ENCODE data around the gene PLTP.
"Not testable (repeated sequence)": the region's sequence is repeated elsewhere in the genome, so short reads cannot be mapped to it uniquely, and the experiment has no call there.

Gene PLTP

GRCh38 chr20:45918182-45918737 is 6.3 kb upstream of the PLTP start:
- peaks cover 8% of the 10 kb centered on the region for H3K27me3 Mint-ChIP-seq
- H3K36me3 Mint-ChIP-seq, result no peaks in the 10 kb centered on the region
- no peaks in the 10 kb centered on the region for H3K9me3 Mint-ChIP-seq (ENCODE audit: low read depth)
- H3K4me1 Mint-ChIP-seq (ENCODE audit: low read depth), result no peaks in the 10 kb centered on the region
- H3K27ac Mint-ChIP-seq, result no peak overlapping the region
- no peak overlapping the region for H3K4me3 Mint-ChIP-seq

GRCh38 chr20:45917790-45918141 is 5.8 kb upstream of the PLTP start:
- Mint-ChIP-seq H3K4me3 (no peak overlapping the region), H3K27me3 (peaks cover 8% of the 10 kb centered on the region), H3K36me3 (no peaks in the 10 kb centered on the region), H3K27ac (no peak overlapping the region), H3K9me3 (ENCODE audit: low read depth) (no peaks in the 10 kb centered on the region), H3K4me1 (ENCODE audit: low read depth) (peaks cover 1% of the 10 kb centered on the region)

DNA sequence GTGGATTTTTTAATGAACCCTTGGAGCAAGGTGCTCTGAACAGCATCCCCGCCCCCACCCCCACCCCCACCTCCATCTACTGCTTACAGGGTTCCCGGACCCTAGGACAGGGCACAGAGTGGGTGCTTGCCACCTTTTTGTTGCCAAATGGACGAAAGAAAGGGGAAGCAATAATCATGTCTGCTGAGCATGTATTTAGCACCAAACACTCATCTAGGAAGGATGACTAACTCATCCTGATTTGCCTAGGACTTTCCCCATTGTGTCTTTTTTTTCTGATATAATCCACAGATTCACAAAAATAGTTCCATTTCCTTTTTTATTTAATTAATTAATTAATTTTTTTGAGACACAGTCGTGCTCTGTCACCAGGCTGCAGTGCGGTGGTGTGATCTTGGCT is 1.2 kb upstream of the PLTP start:
- Mint-ChIP-seq H3K4me3 (peak overlapping the region; percentile 40), H3K27me3 (peaks cover 7% of the 10 kb centered on the region), H3K4me1 (ENCODE audit: low read depth) (peaks cover 15% of the 10 kb centered on the region), H3K36me3 (no peaks in the 10 kb centered on the region), H3K9me3 (ENCODE audit: low read depth) (no peaks in the 10 kb centered on the region), H3K27ac (no peak overlapping the region)

DNA sequence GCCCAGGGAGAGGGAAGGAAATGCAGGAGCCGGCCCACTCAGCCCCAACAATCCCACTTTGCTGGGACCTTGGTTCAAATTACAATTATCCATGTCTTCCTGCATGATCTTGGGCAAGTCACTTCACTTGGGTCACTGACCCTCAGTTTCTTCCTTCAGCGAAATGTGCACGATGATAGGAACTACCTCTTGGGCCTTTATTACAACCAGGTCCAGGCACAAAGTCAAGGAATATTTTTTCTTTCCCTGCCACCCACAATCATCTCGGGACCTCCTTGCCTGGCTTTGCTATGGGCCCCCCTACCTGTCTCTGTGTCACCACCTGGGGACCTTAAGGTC is 358 bp upstream of the PLTP start:
- peaks cover 7% of the 10 kb centered on the region for H3K27me3 Mint-ChIP-seq
- no peaks in the 10 kb centered on the region for H3K9me3 Mint-ChIP-seq (ENCODE audit: low read depth)
- H3K27ac Mint-ChIP-seq, result no peak overlapping the region
- H3K36me3 Mint-ChIP-seq, result no peaks in the 10 kb centered on the region
- H3K4me1 Mint-ChIP-seq (ENCODE audit: low read depth), result peaks cover 15% of the 10 kb centered on the region
- H3K4me3 Mint-ChIP-seq, result peak overlapping the region; percentile 63

- H3K27me3 Mint-ChIP-seq, result peaks cover 2% of the 10 kb centered on the region
- peak overlapping the region; percentile 77 for H3K27ac Mint-ChIP-seq
- no peaks in the 10 kb centered on the region for H3K9me3 Mint-ChIP-seq (ENCODE audit: low read depth)
- H3K4me1 Mint-ChIP-seq (ENCODE audit: low read depth), result peaks cover 15% of the 10 kb centered on the region
- no peaks in the 10 kb centered on the region for H3K36me3 Mint-ChIP-seq
- H3K4me3 Mint-ChIP-seq, result peak overlapping the region; percentile 86
Measured at GRCh38 chr20:45910670-45911485, 1.1 kb downstream of the PLTP start.

DNA sequence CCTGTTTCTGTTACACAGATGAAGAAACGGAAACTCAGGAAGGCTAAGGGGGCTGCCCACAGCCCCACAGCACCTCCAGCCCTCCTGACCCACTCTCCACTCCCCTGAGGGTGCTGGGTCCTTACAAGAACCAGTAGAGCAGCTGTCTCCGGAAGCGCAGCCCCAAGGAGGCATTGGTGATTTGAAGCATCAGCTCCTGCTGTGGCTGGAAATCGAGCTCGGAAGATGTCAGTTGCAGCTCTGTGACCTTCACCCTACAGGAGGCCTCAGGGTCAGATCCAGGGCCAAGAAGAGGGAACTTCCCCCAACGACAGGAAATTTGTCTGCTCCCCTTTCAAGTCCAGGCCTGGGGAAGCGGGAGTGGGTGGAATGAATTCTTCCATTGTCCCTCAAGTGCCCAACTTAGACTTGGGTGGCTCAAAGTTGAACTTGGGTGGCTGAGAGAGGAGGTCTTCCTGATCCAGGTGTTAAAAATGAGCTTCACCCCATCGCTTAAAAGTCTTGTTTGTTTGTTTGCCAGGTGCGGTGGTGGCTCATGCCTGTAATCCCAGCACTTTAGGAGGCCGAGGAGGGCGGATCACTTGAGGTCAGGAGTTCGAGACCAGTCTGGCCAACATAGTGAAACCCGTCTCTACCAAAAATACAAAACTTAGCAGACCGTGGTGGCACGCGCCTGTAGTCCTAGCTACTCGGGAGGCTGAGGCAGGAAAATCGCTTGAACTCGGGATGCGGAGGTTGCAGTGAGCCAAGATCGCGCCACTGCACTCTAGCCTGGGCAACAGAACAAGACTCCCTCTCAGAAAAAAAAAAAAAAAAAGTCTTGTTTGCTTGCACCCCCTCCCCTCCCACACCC is 1.9 kb downstream of the PLTP start:
- Mint-ChIP-seq H3K36me3 (no peaks in the 10 kb centered on the region), H3K4me3 (peak overlapping the region; percentile 86), H3K27ac (no peak overlapping the region), H3K4me1 (ENCODE audit: low read depth) (peaks cover 15% of the 10 kb centered on the region), H3K9me3 (ENCODE audit: low read depth) (no peaks in the 10 kb centered on the region), H3K27me3 (peaks cover 2% of the 10 kb centered on the region)

- Mint-ChIP-seq H3K36me3 (no peaks in the 10 kb centered on the region), H3K4me1 (ENCODE audit: low read depth) (peaks cover 15% of the 10 kb centered on the region), H3K9me3 (ENCODE audit: low read depth) (no peaks in the 10 kb centered on the region), H3K27ac (no peak overlapping the region), H3K27me3 (peaks cover 2% of the 10 kb centered on the region), H3K4me3 (no peak overlapping the region)
Measured at GRCh38 chr20:45909336-45909808, 2.6 kb downstream of the PLTP start.

DNA sequence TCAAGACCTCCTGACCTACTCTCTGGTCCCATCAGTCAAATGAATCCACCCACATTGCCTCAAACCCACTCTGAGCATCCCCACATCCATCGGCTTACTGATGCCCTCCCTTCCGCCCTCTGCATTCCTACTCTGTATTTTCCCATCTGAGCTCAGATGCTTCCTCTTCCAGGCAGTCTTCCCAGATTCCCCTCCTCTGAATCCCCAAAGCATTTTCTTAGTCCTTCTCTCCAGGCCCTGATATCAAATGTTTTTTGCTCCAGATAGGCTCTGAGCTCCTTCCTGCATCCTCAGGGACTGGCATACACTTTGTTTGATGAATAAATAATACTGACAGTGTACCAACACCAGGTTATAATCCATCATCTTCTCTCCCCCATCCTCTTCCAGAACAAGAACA is 3.9 kb downstream of the PLTP start:
- Mint-ChIP-seq H3K27me3 (no peaks in the 10 kb centered on the region), H3K27ac (no peak overlapping the region), H3K9me3 (ENCODE audit: low read depth) (no peaks in the 10 kb centered on the region), H3K36me3 (no peaks in the 10 kb centered on the region), H3K4me3 (no peak overlapping the region), H3K4me1 (ENCODE audit: low read depth) (peaks cover 14% of the 10 kb centered on the region)

- H3K36me3 Mint-ChIP-seq, result no peaks in the 10 kb centered on the region
- H3K9me3 Mint-ChIP-seq (ENCODE audit: low read depth), result no peaks in the 10 kb centered on the region
- peaks cover 12% of the 10 kb centered on the region for H3K4me1 Mint-ChIP-seq (ENCODE audit: low read depth)
- H3K27ac Mint-ChIP-seq, result peak overlapping the region; percentile 7
- H3K4me3 Mint-ChIP-seq, result no peak overlapping the region
- H3K27me3 Mint-ChIP-seq, result no peaks in the 10 kb centered on the region
Measured at GRCh38 chr20:45907219-45907948, 4.6 kb downstream of the PLTP start.

- Mint-ChIP-seq H3K36me3 (no peaks in the 10 kb centered on the region), H3K27ac (no peak overlapping the region), H3K9me3 (ENCODE audit: low read depth) (no peaks in the 10 kb centered on the region), H3K4me3 (no peak overlapping the region), H3K27me3 (no peaks in the 10 kb centered on the region), H3K4me1 (ENCODE audit: low read depth) (peaks cover under 1% of the 10 kb centered on the region)
Measured at GRCh38 chr20:45905505-45906079, 6.4 kb downstream of the PLTP start.

DNA sequence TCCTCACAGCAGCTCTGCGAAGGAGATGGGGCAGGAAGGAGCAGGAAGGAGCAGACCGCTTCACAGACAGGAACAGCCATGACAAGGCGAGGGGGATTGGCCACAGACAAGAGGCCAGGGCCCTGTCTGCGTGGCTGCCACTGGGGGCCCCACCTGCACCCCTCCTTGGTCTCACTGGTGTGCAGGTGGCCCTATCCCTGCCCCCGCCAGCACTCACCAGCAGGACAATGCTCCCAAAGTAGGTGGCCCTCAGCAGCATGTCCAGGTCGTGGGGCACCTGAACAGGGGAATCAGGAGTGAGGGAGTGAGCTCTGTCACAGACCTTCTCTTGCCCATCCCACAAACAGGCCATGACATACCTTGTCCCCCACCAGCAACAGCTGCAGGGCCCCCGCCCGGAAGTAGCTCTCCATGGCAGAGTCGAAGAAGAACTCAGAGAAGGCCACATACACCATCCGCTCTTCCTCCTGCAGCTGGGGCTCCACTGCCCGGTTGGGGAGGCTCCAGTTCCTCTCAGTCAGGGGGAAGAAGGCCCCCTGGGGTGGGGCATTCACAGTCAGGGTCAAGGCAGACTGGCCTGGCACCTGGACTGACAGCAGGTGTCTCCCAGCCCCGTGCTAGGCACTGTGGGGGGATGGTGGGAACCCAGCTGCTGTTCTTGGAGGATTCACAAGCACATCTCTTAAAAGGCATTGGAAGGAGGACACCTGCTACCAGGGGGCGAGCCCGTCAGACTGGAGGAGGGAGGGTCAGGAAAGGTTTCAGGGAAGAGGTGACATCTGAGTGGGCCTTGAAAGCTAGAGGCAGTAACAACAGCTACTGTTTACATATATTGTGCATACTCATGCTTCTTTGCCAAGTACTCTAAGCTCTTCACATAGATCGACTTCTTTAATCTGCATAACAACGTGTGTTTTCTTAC is 7.1 kb downstream of the PLTP start:
- H3K4me1 Mint-ChIP-seq (ENCODE audit: low read depth), result no peaks in the 10 kb centered on the region
- no peaks in the 10 kb centered on the region for H3K36me3 Mint-ChIP-seq
- H3K27ac Mint-ChIP-seq, result no peak overlapping the region
- H3K27me3 Mint-ChIP-seq, result no peaks in the 10 kb centered on the region
- no peaks in the 10 kb centered on the region for H3K9me3 Mint-ChIP-seq (ENCODE audit: low read depth)
- H3K4me3 Mint-ChIP-seq, result no peak overlapping the region

- H3K4me1 Mint-ChIP-seq (ENCODE audit: low read depth), result no peaks in the 10 kb centered on the region
- H3K27ac Mint-ChIP-seq, result no peak overlapping the region
- H3K9me3 Mint-ChIP-seq (ENCODE audit: low read depth), result no peaks in the 10 kb centered on the region
- no peaks in the 10 kb centered on the region for H3K27me3 Mint-ChIP-seq
- peaks cover 3% of the 10 kb centered on the region for H3K36me3 Mint-ChIP-seq
- no peak overlapping the region for H3K4me3 Mint-ChIP-seq
Measured at GRCh38 chr20:45902199-45902701, 9.7 kb downstream of the PLTP start.

DNA sequence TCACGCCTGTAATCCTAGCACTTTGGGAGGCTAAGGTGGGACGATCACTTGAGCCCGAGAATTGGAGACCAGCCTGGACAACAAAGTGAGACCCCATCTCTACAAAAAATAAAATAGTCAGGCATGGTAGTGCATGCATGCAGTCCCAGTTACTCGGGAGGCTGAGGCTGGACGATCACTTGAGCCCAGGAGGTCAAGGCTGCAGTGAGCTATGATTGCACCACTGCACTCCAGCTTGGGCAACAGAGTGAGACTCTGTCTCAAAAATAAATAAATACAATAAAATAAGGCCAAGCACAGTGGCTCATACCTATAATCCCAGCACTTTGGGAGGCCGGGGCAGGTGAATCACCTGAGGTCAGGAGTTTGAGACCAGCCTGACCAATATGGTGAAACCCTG is 10.6 kb downstream of the PLTP start:
- not testable (repeated sequence) for H3K9me3 Mint-ChIP-seq (ENCODE audit: low read depth); H3K27ac Mint-ChIP-seq; H3K4me1 Mint-ChIP-seq (ENCODE audit: low read depth); H3K4me3 Mint-ChIP-seq; H3K27me3 Mint-ChIP-seq; H3K36me3 Mint-ChIP-seq

All from activated naive CD8-positive, alpha-beta T cell (primary cell).